HG03097 (cell line): ENCODE measurements around the gene TGFBR3.
"Not testable (repeated sequence)": the region's sequence is repeated elsewhere in the genome, so short reads cannot be mapped to it uniquely, and the experiment has no call there.

Experiments used
- ATAC-seq: cut with Tn5 transposase; IDR thresholded peaks from one replicate; pipeline ENCODE4 v1.9.1; 2021; ENCODE audit not compliant: unreplicated experiment, low FRiP score

The TGFBR3 gene

DNA sequence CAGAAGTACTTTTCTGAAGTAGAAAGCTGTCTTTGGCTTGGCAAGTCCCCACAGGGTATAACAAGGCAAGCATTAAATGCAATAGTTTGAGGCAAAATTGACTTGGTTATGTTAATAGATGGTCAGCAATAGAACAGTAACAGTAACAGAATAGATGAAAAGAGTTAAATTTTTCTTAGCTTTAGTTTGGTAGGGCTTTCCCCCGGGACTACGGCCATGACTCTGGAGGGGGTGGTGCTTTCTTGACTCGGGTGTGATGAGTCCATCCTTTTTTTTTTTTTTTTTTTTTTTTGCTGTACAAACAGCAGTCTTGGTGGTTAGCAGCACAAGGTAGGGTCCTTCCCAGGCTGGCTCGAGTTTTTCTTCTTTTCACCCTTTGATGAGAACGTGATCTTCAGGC lies 219.3 kb downstream of the TGFBR3 start:
- ATAC-seq: not testable (repeated sequence)

DNA sequence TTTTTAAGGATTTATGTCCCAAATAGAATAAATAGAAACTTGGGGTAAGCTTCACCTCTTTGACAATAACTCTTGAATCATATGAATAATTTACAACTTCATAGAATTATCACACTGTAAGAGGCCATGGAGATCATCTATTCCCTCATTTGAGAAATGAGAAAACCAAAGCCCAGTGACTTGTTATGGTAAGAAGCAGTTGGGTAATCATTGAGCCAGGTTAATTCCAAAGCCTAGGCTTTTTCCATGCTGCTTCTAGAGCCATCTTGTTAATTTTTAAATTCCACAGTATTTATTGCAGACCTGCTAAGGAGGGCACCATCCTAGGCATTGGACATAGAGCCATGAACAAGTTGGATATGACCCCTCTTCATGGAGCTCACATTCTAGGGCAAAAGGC lies 224.8 kb downstream of the TGFBR3 start:
- no peak for ATAC-seq

DNA sequence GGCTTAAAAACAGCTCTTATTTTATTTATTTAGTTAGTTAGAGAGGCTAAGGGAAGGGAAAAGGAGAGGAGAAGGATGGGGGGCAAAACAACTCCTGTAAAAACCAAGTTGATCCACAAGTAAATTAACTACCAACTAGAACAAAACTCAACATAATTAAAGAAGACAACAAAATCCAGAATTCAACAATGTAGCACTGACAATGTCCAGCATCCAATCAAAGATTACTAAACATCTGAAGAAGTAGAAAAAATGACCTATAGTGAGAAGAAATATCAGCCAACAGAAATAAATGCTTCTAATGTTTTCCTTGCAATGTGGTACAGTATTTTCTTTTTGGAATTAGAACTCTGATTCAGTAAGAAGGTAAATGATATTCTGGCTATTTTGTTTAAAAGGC lies 225.2 kb downstream of the TGFBR3 start:
- ATAC-seq: no peak

DNA sequence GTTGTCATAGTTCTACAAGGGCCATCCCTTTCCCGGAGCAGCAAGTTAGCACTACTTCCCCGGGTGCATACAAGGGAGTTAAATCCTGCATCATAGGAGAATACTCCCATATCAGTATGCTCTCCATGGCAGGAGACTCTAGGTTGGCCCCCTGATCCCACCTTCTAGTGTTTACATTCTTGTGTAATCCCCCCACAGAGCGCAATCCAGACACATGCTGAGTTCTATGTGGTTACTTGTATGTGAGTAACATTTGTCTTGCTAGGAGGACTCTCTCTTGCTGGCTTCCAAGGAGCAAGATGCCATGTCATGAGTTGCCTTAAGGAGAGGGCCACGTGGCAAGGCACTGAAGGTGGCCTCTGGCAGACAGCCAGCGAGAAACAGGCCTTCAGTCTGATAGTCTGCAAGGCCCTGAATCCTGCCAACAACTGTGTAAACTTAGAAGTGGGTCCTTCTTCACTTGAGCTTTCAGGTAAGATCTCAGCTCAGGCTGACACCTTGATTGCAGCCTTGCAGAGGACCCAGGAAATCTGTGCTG lies 230.0 kb downstream of the TGFBR3 start:
- no peak for ATAC-seq

DNA sequence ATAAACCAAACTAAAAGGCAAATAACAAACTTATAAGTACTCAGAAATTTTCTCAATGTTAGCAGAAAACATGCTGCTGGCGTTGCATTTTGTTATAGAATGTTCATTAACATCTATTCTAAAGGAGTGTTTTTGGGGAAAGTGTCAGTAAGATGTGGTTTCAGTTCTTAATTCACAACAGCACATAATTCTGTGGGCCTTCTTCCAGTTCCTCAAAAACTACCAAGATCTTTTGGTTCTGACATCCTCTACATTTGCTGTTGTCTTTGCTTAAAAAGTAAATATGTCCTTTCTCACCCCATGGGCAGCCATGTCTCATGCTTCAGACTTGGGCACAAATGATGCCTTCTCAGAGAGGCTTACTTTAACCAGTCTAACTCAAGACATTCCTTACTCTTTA lies 232.8 kb downstream of the TGFBR3 start:
- ATAC-seq: no peak

DNA sequence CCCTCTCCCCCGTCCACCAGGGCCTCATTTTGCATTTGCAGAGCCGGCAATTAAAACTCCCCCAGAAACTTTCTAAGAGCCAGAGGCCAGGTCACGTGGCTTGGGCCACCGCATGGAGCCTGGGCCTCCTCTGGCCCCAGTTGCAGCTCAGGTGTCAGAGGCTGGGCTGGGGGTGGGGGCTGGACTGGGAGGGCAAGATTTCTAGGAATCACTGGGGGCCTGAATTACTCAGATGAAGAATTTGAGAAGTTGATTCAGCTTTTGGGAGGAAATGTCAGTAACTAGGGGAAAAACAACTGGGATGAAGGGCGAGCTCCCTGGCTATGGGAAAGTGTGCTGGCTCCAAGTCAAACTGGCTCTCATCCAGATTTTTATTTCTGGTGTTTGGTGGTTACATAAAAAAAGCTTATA lies 234.3 kb downstream of the TGFBR3 start:
- no peak for ATAC-seq

DNA sequence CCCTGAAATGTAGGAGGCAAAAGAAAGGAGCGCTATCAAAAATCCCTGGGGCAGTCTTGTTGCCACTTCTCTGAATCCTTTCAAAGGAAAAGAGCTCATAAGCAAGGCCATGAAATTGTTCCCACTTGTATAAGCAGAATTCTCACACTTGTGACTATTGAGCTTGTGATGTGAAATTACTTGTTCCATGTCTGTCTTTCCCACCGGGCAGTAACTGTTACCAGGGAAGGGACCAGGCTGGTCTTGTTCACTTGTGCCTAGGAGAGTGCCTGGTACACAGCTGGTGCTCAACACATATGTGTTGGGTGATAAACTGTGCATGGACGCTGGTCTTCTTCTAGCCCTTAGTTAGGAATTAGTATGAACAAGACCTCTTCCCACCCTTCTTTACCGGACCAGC lies 234.7 kb downstream of the TGFBR3 start:
- ATAC-seq: no peak

DNA sequence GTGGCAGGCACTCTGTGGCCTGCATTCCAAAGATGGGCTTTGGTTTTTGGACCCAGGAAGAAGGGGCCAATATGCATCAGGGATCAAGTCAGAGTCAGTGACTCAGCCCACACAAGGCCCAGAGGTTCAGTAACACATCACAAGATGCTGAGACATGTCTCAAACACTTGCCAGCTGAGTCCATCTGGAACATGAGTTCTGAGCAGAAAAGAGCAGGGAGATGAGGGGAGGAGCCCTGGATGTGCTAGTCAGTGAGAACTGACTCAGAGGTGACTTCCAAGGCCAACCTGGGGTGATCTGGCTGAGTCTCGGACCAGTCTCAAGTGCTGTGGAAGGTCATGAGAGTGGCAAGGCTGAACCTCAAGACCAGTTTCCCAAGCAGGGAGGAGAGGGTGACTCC lies 235.2 kb downstream of the TGFBR3 start:
- no peak for ATAC-seq

DNA sequence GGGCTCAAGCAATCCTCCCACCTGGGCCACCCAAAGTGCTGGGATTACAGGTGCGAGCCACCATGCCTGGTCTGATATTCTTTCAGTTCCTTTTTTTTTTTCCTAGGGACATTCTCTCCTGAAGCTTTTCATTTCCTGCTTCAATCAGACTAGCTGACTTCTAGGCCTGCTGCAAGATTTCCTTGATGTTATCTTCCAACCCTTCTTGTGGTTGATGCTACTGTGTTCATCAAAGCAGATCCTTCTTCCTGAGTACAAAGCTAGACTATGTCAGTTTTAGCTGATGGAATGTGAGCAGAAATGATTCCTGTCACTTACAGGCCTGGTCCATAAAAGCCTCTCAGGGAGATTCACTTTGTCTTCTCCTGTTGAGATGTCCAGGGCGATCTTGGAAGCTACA lies 238.9 kb downstream of the TGFBR3 start:
- ATAC-seq: no peak

DNA sequence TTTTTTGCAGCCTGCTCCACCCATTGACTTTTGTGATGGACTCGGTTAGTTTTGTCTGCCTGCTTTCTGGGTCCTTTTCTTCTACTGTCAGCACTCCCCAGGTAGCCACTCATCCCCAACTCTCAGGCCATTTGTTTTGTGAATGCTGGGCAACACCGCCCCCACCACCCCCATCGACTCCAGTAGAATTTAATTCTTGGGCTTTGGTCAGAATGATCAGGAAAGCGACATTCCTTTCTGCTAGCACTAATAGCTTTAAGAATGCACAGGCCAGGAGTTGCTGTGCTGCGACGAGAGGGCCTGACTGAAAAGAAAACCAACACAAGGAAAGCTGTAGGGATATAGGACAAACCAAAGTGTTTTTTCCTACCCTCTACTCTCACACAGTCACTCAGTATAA lies 240.9 kb downstream of the TGFBR3 start:
- no peak for ATAC-seq

DNA sequence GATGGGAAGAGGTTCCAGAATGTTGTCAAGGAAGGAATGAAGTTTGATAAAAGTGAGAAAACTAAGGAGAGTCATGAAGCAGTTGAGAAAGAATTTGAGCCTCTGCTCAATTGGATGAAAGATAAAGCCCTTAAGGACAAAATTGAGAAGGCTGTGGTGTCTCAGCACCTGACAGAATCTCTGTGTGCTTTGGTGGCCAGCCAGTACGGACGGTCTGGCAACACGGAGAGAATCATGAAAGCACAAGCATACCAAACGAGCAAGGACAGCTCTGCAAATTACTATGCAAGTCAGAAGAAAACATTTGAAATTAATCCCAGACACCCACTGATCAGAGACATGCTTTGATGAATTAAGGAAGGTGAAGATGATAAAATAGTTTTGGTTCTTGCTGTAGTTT lies 242.5 kb downstream of the TGFBR3 start:
- ATAC-seq: no peak

DNA sequence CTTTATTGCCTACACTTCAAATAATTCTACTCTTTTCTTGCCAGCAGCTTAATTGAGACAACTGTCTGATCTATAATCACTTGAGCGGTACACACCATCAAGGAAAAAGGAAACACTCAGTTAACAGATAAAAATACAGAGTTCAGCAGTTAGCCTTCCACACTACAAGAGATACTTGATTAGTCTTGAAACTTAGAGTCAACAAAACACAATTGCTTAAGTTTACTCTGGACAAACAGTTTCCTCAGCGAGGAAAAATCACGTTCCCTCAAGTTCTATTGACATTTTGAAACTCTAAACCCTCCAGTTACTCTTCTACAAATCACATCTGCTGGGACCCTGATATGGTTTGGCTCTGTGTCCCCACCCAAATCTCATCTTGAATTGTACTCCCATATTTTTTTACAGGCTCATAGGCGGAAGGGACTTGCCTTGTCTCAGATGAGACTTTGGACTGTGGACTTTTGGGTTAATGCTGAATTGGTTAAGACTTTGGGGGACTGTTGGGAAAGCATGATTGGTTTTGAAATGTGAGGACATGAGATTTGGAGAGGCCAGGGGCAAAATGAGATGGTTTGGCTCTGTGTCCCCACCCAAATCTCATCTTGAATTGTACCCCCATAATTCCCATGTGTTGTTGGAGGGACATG lies 244.9 kb downstream of the TGFBR3 start:
- no peak for ATAC-seq

DNA sequence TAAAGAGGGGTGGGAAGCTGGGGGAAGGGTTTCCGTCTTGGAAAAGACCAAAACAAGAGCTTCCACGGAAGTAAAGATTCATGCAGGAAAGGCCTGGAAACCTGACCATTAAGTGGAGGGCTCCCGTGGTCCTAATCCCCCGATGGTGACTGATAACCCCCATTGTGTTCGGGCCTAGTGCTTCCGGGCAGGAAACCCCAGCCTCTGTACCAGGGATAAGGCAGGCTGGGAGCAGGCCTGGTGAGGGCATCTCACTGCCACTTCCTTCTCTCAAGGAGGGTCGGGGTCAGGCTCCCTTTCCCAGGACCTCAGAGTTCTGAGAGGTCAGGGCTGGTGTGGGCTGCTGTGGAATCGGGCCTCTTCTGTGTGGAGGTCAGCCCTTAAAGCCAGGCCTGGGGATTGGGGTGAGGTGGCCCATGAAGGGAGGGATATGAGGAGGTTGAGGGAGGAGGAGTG lies 248.4 kb downstream of the TGFBR3 start:
- ATAC-seq: no peak

DNA sequence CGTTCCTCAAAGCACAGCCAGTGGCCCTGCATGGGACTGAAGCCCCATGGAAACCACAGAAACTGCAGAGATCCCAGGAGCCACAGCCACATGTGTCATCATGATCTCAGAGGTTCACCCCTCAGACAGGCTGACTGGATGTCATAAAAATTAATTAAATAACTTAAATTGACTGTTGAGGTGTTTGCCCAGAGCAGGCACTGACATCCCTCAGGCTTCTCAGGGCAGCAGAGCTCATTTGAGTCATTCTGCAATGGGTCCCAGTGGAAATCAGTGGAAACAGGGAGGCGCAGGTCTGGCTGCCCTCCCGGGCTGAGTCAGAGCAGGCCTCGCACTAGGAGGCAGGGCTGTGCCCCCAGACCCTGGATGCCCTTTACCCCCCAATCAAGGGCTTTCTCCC lies 250.2 kb downstream of the TGFBR3 start:
- no peak for ATAC-seq

DNA sequence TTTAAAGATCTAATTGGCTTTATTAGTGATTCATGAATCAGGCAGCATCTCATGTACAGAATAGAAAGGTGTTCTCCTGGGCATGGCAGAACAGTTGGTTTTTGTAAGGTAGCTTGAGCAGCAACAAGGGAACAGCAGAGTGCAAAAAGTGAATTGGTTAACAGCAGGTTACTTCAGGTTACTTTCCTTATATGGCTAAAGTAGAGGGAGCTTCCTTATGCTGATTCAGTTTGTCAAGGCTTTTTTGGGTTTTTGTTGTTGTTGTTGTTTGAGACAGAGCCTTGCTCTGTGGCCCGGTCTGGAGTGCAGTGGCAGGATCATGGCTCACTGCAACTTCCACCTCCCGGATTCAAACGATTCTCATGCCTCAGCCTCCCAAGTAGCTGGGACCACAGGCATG lies 252.5 kb downstream of the TGFBR3 start:
- no peak for ATAC-seq

DNA sequence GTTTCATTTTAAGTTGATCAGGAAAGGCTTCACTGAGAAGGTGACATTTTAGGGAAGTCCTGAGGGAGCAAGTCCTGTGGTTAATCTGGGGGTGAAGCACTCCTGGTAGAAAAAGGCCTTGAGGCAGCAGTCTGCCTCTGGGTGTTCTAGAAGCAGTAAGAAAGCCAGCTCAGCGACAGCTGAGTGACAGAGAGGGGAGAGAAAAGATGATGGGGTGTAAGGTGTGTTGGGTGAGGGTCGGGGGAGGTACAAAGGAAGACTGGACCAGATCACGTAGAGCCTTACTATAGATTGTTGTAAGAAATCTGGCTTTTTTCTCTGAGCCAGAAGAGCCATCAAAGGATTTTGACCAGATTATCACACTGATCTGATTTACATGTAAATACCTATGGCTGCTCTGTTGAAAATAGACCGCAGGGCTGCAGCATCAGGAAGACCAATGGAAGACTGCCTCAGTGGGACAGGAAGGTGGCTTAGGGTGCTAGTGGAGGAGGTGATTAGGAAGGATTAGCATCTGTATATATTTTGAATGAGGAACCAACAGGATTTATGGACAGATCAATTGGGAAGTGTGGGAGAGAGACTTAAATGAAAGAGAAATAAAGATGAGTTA lies 254.1 kb downstream of the TGFBR3 start:
- no peak for ATAC-seq

DNA sequence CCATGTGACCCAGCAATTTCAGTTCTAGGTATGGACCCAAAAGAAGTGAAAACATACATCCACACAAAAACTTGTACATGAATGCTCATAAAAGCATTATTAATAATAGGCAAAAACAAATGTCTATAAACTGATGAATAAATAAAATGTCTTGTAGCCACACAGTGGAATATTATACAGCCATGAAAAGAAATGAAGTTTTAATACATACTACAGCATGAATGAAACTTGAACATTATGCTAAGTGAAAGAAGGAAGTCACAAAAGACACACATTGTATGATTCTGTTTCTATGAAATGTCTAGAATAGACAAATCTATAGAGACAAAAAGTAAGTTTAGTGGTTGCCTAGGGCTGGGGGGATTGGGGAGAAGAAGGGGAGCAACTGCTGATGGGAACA lies 255.1 kb downstream of the TGFBR3 start:
- no peak for ATAC-seq
